ENCODE data around the gene SERTAD4.

SERTAD4 gene

GRCh38 chr1:210260096-210260495 is 27.5 kb downstream of the SERTAD4 start:
- no peak for DNase-seq (ENCODE audit: low read depth)

- DNase-seq (ENCODE audit: low read depth) = no peak
Observed at GRCh38 chr1:210262167-210262896, 29.7 kb downstream of the SERTAD4 start.

- no peak for DNase-seq (ENCODE audit: low read depth)
Observed at GRCh38 chr1:210262897-210263272, 30.3 kb downstream of the SERTAD4 start.

- DNase-seq (ENCODE audit: low read depth) = no peak
Observed at GRCh38 chr1:210263963-210264362, 31.4 kb downstream of the SERTAD4 start.

GRCh38 chr1:210264496-210265380 is 32.1 kb downstream of the SERTAD4 start:
- peak; percentile 31 for DNase-seq (ENCODE audit: low read depth)

- peak; percentile 33 for DNase-seq (ENCODE audit: low read depth)
Observed at GRCh38 chr1:210265392-210265955, 32.9 kb downstream of the SERTAD4 start.

- DNase-seq (ENCODE audit: low read depth) = no peak
Observed at GRCh38 chr1:210269981-210270380, 37.4 kb downstream of the SERTAD4 start.

- no peak for DNase-seq (ENCODE audit: low read depth)
Observed at GRCh38 chr1:210272666-210273065, 40.1 kb downstream of the SERTAD4 start.

- no peak for DNase-seq (ENCODE audit: low read depth)
Observed at GRCh38 chr1:210280221-210280620, 47.6 kb downstream of the SERTAD4 start.

GRCh38 chr1:210288116-210288515 is 55.5 kb downstream of the SERTAD4 start:
- DNase-seq (ENCODE audit: low read depth) = no peak

- DNase-seq (ENCODE audit: low read depth) = no peak
Observed at GRCh38 chr1:210289248-210289647, 56.7 kb downstream of the SERTAD4 start.

GRCh38 chr1:210291081-210291764 is 58.6 kb downstream of the SERTAD4 start:
- no peak for DNase-seq (ENCODE audit: low read depth)

- DNase-seq (ENCODE audit: low read depth) = no peak
Observed at GRCh38 chr1:210291786-210292230, 59.2 kb downstream of the SERTAD4 start.

GRCh38 chr1:210292231-210292871 is 59.8 kb downstream of the SERTAD4 start:
- DNase-seq (ENCODE audit: low read depth) = no peak

GRCh38 chr1:210293171-210293607 is 60.6 kb downstream of the SERTAD4 start:
- DNase-seq (ENCODE audit: low read depth) = no peak

GRCh38 chr1:210294999-210295745 is 62.6 kb downstream of the SERTAD4 start:
- DNase-seq (ENCODE audit: low read depth) = peak; percentile 47
